RWPE2 (cell line): ENCODE data around the gene LMO1.

Experiments
- ATAC-seq: fragments of 200-7000 bp; cut with Tn5 transposase; 3 replicates; pipeline ENCODE4 v1.9.1; 2021; ENCODE audit warnings: low read depth
- DNase-seq: peaks from one replicate; pipeline ENCODE4 v3.0.0-alpha.2; 2020; ENCODE audit warnings: low spot score
- H3K27ac ChIP-seq: fragments of 450-650 bp; 2 replicates; pipeline ENCODE4 v1.5.1; 2017; ENCODE audit warnings: mild to moderate bottlenecking; ENCODE audit not compliant: poor library complexity, severe bottlenecking
- H3K27me3 ChIP-seq: fragments of 250-450 bp; sonication (Bioruptor Pico); 2 replicates; pipeline ENCODE4 v1.5.1; 2021; ENCODE audit warnings: mild to moderate bottlenecking, moderate library complexity; ENCODE audit not compliant: insufficient read depth, poor library complexity, severe bottlenecking
- H3K36me3 ChIP-seq: fragments of 250-450 bp; sonication (Bioruptor Pico); 2 replicates; pipeline ENCODE4 v1.5.1; 2020; ENCODE audit warnings: low read depth, mild to moderate bottlenecking, moderate library complexity
- H3K4me1 ChIP-seq: fragments of 250-450 bp; sonication (Bioruptor Pico); 2 replicates; pipeline ENCODE4 v1.5.1; 2021; ENCODE audit warnings: mild to moderate bottlenecking, moderate library complexity; ENCODE audit not compliant: insufficient read depth, poor library complexity, severe bottlenecking
- H3K4me3 ChIP-seq: fragments of 250-450 bp; sonication (Bioruptor Pico); 2 replicates; pipeline ENCODE4 v1.5.1; 2021; ENCODE audit warnings: mild to moderate bottlenecking, moderate library complexity; ENCODE audit not compliant: severe bottlenecking
- H3K9me3 ChIP-seq: fragments of 250-450 bp; sonication (Bioruptor Pico); 2 replicates; pipeline ENCODE4 v1.5.1; 2021; ENCODE audit warnings: mild to moderate bottlenecking, moderate library complexity; ENCODE audit not compliant: severe bottlenecking
- TF ChIP-seq, protein P1 (sequence below): fragments of 450-650 bp; IDR thresholded peaks from one replicate; pipeline ENCODE4 v1.5.1; 2017; ENCODE audit warnings: mild to moderate bottlenecking, moderate library complexity; ENCODE audit not compliant: poor library complexity, severe bottlenecking

Gene LMO1

DNA sequence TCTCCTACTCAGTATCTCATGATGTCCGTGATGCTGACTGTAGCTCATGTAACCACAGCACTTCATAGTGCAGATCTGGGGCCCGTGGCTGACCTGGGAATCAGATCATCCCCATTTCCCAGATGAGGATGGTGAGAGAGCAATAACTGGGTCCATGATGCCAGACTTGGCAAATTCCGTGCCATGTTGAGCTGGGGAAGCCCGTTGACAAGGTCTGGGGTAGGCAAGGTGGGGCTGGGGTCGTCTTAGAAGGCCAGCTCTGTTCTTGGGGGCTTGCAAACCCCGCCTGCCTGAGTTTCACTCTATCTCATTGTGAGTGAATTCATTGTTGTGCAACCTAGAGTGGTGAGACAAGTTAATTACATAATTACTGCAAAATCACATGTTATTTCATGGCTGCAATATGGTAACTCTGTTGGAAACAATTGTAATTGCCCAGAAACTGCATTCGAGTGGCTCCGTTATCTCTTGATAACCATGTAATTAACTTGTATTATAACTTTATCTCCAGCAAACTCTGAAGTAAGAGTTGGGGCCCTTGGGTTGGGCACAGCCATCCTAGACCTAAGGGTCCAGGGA lies 41.7 kb downstream of the LMO1 start:
- Histone ChIP-seq H3K27ac (no peak overlapping the region), H3K27me3 (no peaks in the 10 kb centered on the region), H3K36me3 (no peaks in the 10 kb centered on the region), H3K4me1 (peaks cover 1% of the 10 kb centered on the region), H3K9me3 (no peaks in the 10 kb centered on the region), H3K4me3 (no peak overlapping the region)
- TF ChIP-seq, protein P1, sequence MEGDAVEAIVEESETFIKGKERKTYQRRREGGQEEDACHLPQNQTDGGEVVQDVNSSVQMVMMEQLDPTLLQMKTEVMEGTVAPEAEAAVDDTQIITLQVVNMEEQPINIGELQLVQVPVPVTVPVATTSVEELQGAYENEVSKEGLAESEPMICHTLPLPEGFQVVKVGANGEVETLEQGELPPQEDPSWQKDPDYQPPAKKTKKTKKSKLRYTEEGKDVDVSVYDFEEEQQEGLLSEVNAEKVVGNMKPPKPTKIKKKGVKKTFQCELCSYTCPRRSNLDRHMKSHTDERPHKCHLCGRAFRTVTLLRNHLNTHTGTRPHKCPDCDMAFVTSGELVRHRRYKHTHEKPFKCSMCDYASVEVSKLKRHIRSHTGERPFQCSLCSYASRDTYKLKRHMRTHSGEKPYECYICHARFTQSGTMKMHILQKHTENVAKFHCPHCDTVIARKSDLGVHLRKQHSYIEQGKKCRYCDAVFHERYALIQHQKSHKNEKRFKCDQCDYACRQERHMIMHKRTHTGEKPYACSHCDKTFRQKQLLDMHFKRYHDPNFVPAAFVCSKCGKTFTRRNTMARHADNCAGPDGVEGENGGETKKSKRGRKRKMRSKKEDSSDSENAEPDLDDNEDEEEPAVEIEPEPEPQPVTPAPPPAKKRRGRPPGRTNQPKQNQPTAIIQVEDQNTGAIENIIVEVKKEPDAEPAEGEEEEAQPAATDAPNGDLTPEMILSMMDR = no peak
- DNase-seq (no peak), ATAC-seq (no peak)

DNA sequence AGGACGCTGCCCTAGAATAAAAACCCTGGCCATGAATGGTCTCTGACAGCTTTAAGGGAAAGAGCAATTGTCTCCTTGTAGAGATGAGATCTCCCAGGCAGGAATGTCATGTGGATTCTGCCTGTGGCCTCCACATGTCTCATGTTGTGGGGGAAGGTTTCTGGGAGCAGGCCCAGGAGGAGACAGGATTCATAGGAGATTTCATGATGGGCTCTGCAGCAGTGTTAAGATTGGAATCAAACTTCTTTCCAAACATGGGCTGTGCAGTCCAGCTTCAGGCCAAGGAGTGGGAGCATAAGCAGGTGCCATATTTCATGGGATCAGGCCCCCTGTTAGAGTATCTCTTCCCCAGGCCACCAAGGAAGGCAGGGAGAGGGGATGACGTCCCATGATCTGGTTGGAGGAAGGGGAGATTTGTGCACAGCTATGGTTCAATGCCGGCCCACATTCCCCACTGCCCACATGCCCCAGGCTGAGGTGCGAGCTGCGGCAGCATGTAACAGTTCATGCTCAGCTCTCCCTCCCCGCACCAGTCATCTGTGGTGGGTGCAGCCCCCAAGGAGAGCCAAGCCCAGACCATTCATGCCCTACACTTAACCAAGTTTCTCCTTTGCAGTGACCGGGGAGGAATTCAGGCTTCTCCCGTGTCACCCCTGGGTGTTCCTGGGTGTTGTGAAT lies 42.5 kb downstream of the LMO1 start:
- no peaks in the 10 kb centered on the region for H3K27me3 ChIP-seq
- no peak for ATAC-seq
- no peaks in the 10 kb centered on the region for H3K4me1 ChIP-seq
- H3K27ac ChIP-seq = no peak overlapping the region
- H3K36me3 ChIP-seq = no peaks in the 10 kb centered on the region
- no peak for DNase-seq
- TF ChIP-seq, protein P1 = no peak
- H3K4me3 ChIP-seq = no peak overlapping the region
- H3K9me3 ChIP-seq = no peaks in the 10 kb centered on the region

DNA sequence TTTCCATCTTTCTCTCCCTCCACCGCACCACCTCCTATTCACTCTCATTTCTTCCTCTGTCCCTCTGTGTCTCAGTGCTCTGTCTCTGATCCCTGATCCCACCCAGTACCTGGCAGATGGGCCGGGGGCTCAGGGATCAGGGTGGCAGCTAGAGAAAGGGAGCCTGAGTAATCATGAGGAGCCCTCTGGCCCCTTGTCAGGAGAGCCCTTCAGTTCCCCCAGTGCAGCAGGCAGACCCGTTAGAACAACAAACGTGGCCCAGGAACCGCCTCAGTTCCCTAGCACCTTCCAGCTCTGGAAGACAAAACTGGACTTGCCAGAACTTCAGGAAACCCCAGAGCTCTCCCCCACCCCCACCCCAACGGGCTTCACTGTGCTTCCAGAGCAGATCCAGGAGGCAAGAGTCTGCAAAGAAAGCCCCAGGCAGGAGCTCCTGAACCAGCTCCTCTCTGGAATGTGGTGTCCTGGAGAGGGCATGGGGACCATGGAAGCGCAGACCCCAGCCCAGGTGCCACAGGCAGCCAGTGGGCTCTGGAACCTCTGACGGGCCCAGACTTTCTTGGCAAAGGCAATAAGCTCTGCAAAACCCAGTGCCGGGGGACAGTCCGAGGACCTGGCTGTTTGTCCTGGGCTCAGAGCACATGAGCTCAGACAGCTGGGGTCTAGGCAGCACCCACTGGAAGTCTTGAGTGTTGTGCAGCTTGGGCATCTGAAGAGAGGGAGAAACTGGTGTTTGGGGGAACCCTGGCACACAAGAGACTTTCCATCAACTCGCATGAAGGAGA lies 43.2 kb downstream of the LMO1 start:
- ATAC-seq = no peak
- no peaks in the 10 kb centered on the region for H3K9me3 ChIP-seq
- no peak for DNase-seq
- H3K27ac ChIP-seq = no peak overlapping the region
- no peaks in the 10 kb centered on the region for H3K27me3 ChIP-seq
- H3K4me1 ChIP-seq = no peaks in the 10 kb centered on the region
- no peak overlapping the region for H3K4me3 ChIP-seq
- TF ChIP-seq, protein P1 = no peak
- H3K36me3 ChIP-seq = no peaks in the 10 kb centered on the region

DNA sequence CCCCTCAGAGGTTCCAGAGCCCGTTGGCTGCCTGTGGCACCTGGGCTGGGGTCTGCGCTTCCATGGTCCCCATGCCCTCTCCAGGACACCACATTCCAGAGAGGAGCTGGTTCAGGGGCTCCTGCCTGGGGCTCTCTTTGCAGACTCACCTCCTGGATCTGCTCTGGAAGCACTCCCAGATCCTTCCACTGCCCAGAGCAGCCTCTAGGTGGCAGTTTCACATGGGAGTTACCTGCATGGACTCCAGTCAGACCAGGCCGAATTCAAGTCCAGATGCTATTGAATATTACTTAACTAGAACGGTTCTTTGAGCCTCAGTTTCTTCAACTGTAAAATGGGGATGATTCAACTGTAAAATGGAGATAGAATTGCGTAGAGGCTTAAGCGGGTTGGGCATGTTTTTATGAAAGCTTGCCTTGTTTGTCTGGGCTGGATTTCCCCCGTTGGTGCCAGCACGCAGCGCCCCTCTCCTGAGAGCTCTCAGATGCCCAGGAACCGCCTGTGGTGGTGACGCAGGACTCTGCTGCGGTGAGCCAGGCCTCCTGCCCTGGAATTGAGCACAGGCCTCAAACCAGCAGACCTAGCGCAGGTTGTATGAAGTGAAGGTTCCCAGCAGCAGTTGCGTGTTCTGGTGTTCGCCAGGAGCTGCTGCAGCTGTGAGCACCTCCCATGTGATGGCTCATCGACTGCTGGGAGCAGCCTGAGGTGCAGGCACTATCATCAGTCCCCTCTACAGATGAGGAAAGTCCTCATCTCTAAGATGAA lies 44.2 kb downstream of the LMO1 start:
- Histone ChIP-seq H3K27me3 (no peaks in the 10 kb centered on the region), H3K4me3 (no peak overlapping the region), H3K9me3 (no peaks in the 10 kb centered on the region), H3K27ac (no peak overlapping the region), H3K36me3 (no peaks in the 10 kb centered on the region), H3K4me1 (no peaks in the 10 kb centered on the region)
- peak; percentile 80 for ATAC-seq
- TF ChIP-seq, protein P1 = peak; percentile 71
- DNase-seq = no peak
